KMS-11 (cell line): ENCODE data around the gene PHLDB2.

Experiments
- H2AFZ ChIP-seq: fragments of 200-600 bp; sonication (generic); 2 replicates; pipeline ENCODE4 v1.6.1; 2016; ENCODE audit warnings: antibody characterized with exemption, mixed run types, low read depth
- H3K27ac ChIP-seq: fragments of 200-600 bp; sonication (generic); 2 replicates; pipeline ENCODE4 v1.6.1; 2016; ENCODE audit warnings: mild to moderate bottlenecking, mixed run types
- H3K27me3 ChIP-seq: fragments of 200-600 bp; sonication (generic); 2 replicates; pipeline ENCODE4 v1.6.1; 2017; ENCODE audit warnings: mild to moderate bottlenecking, low read depth, mixed run types, moderate library complexity; ENCODE audit not compliant: insufficient read depth
- H3K36me3 ChIP-seq: fragments of 200-600 bp; sonication (generic); 2 replicates; pipeline ENCODE4 v1.6.1; 2017; ENCODE audit warnings: mild to moderate bottlenecking, mixed run types; ENCODE audit not compliant: insufficient read depth
- H3K4me1 ChIP-seq: fragments of 200-600 bp; sonication (generic); 2 replicates; pipeline ENCODE4 v1.6.1; 2016; ENCODE audit warnings: mild to moderate bottlenecking, low read depth, mixed run types; ENCODE audit not compliant: poor library complexity, severe bottlenecking
- H3K4me2 ChIP-seq: fragments of 200-600 bp; sonication (generic); 2 replicates; pipeline ENCODE4 v1.7.0; 2016; ENCODE audit warnings: mild to moderate bottlenecking, mixed run types
- H3K4me3 ChIP-seq: fragments of 200-600 bp; sonication (generic); IDR thresholded peaks from 2 replicates; pipeline ENCODE4 v1.6.1; 2017; ENCODE audit warnings: low read depth, low read length, mixed read lengths; ENCODE audit not compliant: insufficient read depth
- H3K79me2 ChIP-seq: fragments of 200-600 bp; sonication (generic); 2 replicates; pipeline ENCODE4 v1.6.1; 2016; ENCODE audit warnings: low read depth, mixed run types; ENCODE audit not compliant: insufficient read depth
- H3K9ac ChIP-seq: fragments of 200-600 bp; sonication (generic); 2 replicates; pipeline ENCODE4 v1.6.1; 2016; ENCODE audit warnings: mild to moderate bottlenecking, mixed run types
- H4K20me1 ChIP-seq: fragments of 200-600 bp; sonication (generic); 2 replicates; pipeline ENCODE4 v1.6.1; 2016; ENCODE audit warnings: mild to moderate bottlenecking, mixed run types; ENCODE audit not compliant: insufficient read depth
- CTCF ChIP-seq: fragments of 200-600 bp; sonication (generic); conservative IDR thresholded peaks from 2 replicates; pipeline ENCODE4 v1.6.1; 2017; ENCODE audit warnings: low read depth, mild to moderate bottlenecking, antibody characterized with exemption, low read length, moderate library complexity, mixed read lengths

Gene PHLDB2

GRCh38 chr3:111870620-111871019, 11.6 kb downstream of the PHLDB2 start:
- no peak overlapping the region for H3K27ac ChIP-seq
- no peaks in the 10 kb centered on the region for H3K79me2 ChIP-seq
- no peaks in the 10 kb centered on the region for H3K36me3 ChIP-seq
- no peak overlapping the region for H3K9ac ChIP-seq
- no peak for TF ChIP-seq CTCF
- H3K4me3 ChIP-seq = no peak overlapping the region
- H3K27me3 ChIP-seq = no peaks in the 10 kb centered on the region
- H3K4me2 ChIP-seq = no peak overlapping the region
- H4K20me1 ChIP-seq = no peaks in the 10 kb centered on the region
- no peak overlapping the region for H2AFZ ChIP-seq
- H3K4me1 ChIP-seq = no peaks in the 10 kb centered on the region

GRCh38 chr3:111871809-111872623, 13.0 kb downstream of the PHLDB2 start:
- TF ChIP-seq CTCF = no peak
- Histone ChIP-seq H3K9ac (no peak overlapping the region), H4K20me1 (no peaks in the 10 kb centered on the region), H3K27ac (no peak overlapping the region), H3K4me1 (no peaks in the 10 kb centered on the region), H3K4me2 (no peak overlapping the region), H3K27me3 (no peaks in the 10 kb centered on the region), H3K79me2 (no peaks in the 10 kb centered on the region), H2AFZ (no peak overlapping the region), H3K4me3 (no peak overlapping the region), H3K36me3 (no peaks in the 10 kb centered on the region)

- H3K4me2 ChIP-seq = no peak overlapping the region
Measured at GRCh38 chr3:111872979-111873378, 13.9 kb downstream of the PHLDB2 start.

GRCh38 chr3:111874177-111874820, 15.2 kb downstream of the PHLDB2 start:
- no peak overlapping the region for H3K4me3 ChIP-seq
- H3K79me2 ChIP-seq = no peaks in the 10 kb centered on the region
- no peak overlapping the region for H3K4me2 ChIP-seq
- no peaks in the 10 kb centered on the region for H3K36me3 ChIP-seq
- H2AFZ ChIP-seq = no peak overlapping the region
- no peak overlapping the region for H3K9ac ChIP-seq
- no peaks in the 10 kb centered on the region for H4K20me1 ChIP-seq
- TF ChIP-seq CTCF = no peak
- no peaks in the 10 kb centered on the region for H3K4me1 ChIP-seq
- no peaks in the 10 kb centered on the region for H3K27me3 ChIP-seq
- H3K27ac ChIP-seq = no peak overlapping the region

More at GRCh38 chr3:111872979-111873378, 13.9 kb downstream of the PHLDB2 start:
- no peak overlapping the region for H3K4me3 ChIP-seq
- no peak overlapping the region for H3K27ac ChIP-seq
- no peak overlapping the region for H3K9ac ChIP-seq
- H3K36me3 ChIP-seq = no peaks in the 10 kb centered on the region
- H2AFZ ChIP-seq = no peak overlapping the region
- no peaks in the 10 kb centered on the region for H3K27me3 ChIP-seq
- no peaks in the 10 kb centered on the region for H3K79me2 ChIP-seq
- no peak for TF ChIP-seq CTCF
- H4K20me1 ChIP-seq = no peaks in the 10 kb centered on the region
- no peaks in the 10 kb centered on the region for H3K4me1 ChIP-seq
